Tibial artery (tissue), 4 donors: ENCODE measurements around the gene ASB3.

Experiments
- DNase-seq, 2 donors: peaks; one replicate each; pipeline ENCODE4 v3.0.0-alpha.2; 2019
- H3K27ac ChIP-seq, 2 donors: fragments of 200-600 bp; sonication (generic) in 1 of 2; 1 replicate in 1 of 2; 2 replicates in 1 of 2; pipeline ENCODE4 v1.5.1; 2018 to 2019; ENCODE audit warnings: mild to moderate bottlenecking in 1 of 2
- H3K27me3 ChIP-seq, 2 donors: fragments of 200-600 bp; sonication (generic) in 1 of 2; one replicate each; pipeline versions ENCODE4 v1.5.1 to v1.6.0; 2016 to 2019
- H3K36me3 ChIP-seq, 3 donors: fragments of 200-600 bp; sonication (generic) in 2 of 3; one replicate each; pipeline ENCODE4 v1.5.1; 2016 to 2019; ENCODE audit warnings: mild to moderate bottlenecking in 2 of 3
- H3K4me1 ChIP-seq, 4 donors: fragments of 200-600 bp; sonication (generic) in 2 of 4; 1 replicate in 3 of 4; 2 replicates in 1 of 4; pipeline ENCODE4 v1.5.1; 2016 to 2019
- H3K4me3 ChIP-seq, 2 donors: fragments of 200-600 bp; sonication (generic) in 1 of 2; 1 replicate in 1 of 2; 2 replicates in 1 of 2; pipeline ENCODE4 v1.5.1; 2018 to 2019; ENCODE audit warnings: mild to moderate bottlenecking in 2 of 2
- H3K9me3 ChIP-seq, 3 donors: fragments of 200-600 bp; sonication (generic) in 1 of 3; one replicate each; pipeline ENCODE4 v1.5.1; 2016 to 2019
- intact Hi-C: fragments of 100-400 bp; cut with DNase I; formaldehyde crosslinking; loops from one replicate; pipeline ENCODE4 v1.15.0; 2023; ENCODE audit warnings: low total_unique reads
- TF ChIP-seq, protein P1 (sequence below), 2 experiments: fragments of 200-600 bp in 1 of 2; fragments of 450-650 bp in 1 of 2; IDR thresholded peaks; one replicate each; pipeline ENCODE4 v1.5.1; 2017 to 2019; ENCODE audit warnings: antibody characterized with exemption in 2 of 2, mild to moderate bottlenecking in 1 of 2, moderate library complexity in 1 of 2

The ASB3 gene

DNA sequence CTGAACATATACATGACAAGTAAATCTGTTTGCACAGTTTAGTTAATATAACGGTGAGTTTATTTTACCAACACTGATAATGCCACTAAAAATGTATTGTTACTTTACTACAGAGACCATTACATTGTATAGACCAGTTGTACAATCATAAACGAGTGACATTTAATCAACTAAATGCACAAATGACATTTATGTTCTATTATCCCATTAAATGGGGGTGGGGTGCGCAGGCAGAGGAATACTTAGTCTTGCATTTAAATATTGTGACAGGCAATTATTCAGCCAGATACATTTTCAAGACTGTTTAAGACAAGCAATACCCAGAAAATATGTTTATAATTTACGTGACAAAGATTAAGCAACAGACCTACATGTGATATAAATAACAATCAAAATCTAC is 91.2 kb downstream of the ASB3 start:
- intact Hi-C loops = no loop called here
- H3K36me3 ChIP-seq = peaks cover 0 to 15% (median 15%) of the 10 kb centered on the region in 3 donors
- H3K4me3 ChIP-seq = no peak overlapping the region
- no peaks in the 10 kb centered on the region for H3K9me3 ChIP-seq
- no peaks in the 10 kb centered on the region for H3K27me3 ChIP-seq
- TF ChIP-seq, protein P1, sequence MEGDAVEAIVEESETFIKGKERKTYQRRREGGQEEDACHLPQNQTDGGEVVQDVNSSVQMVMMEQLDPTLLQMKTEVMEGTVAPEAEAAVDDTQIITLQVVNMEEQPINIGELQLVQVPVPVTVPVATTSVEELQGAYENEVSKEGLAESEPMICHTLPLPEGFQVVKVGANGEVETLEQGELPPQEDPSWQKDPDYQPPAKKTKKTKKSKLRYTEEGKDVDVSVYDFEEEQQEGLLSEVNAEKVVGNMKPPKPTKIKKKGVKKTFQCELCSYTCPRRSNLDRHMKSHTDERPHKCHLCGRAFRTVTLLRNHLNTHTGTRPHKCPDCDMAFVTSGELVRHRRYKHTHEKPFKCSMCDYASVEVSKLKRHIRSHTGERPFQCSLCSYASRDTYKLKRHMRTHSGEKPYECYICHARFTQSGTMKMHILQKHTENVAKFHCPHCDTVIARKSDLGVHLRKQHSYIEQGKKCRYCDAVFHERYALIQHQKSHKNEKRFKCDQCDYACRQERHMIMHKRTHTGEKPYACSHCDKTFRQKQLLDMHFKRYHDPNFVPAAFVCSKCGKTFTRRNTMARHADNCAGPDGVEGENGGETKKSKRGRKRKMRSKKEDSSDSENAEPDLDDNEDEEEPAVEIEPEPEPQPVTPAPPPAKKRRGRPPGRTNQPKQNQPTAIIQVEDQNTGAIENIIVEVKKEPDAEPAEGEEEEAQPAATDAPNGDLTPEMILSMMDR (IDR thresholded peaks at IDR 0.05) = no peak
- no peaks in the 10 kb centered on the region for H3K4me1 ChIP-seq
- no peak overlapping the region for H3K27ac ChIP-seq
- no peak for DNase-seq

DNA sequence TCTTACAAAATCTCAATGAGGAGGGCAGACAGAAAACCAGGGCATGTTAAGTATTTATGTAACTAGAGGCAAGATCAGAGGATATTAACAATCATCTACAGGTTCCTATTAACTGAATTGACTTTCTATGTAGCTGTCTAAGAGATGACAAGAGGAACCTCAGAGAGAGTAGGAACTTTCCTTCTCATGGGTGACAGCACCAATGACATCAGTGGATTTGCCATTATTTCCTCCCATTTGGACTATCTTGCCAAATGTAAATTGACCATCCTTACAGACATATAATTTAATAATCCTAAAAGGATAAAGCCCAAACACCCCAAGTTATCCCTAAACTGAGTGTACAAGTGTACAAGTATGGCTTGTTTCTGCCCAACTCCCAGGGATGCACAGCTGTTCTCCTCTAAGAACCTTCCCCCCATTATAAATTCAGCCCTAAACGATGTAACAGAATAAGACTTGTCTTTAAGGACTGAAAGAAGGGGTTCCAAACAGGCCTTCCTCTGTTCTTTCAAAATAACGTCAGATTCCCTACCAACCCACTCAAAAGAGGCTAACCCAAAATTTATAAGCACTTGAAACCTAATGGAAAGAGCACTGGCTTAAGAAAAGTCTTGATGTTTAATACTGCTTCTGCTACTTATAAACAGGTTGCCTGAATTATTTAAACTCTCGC is 92.5 kb downstream of the ASB3 start:
- Histone ChIP-seq H3K4me1 (no peaks in the 10 kb centered on the region), H3K27ac (no peak overlapping the region), H3K27me3 (no peaks in the 10 kb centered on the region), H3K9me3 (no peaks in the 10 kb centered on the region), H3K4me3 (no peak overlapping the region), H3K36me3 (peaks cover 0 to 8% (median 6%) of the 10 kb centered on the region in 3 donors)
- intact Hi-C loops = no loop called here
- DNase-seq = no peak
- TF ChIP-seq, protein P1 (IDR thresholded peaks at IDR 0.05) = no peak

DNA sequence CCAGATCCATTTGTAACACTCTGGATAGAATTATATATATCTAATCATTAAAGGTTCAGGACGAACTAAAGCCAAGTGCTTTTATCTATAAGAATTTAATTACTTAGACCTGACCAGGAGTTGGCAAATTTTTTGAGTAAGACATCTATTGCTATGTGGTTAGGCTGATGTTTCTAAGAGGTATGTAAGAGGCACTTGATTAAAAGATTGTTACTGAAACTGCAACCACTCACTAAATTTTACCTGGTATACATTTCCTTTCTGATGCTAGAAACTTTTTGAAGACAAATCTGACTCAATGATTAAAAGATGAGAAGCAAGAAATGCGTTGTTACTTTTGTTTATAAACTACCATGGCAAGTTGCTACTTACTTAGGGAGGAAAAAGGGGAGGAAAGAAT is 95.9 kb downstream of the ASB3 start:
- no peak for DNase-seq
- no peaks in the 10 kb centered on the region for H3K4me1 ChIP-seq
- H3K27ac ChIP-seq = no peak overlapping the region
- no peaks in the 10 kb centered on the region for H3K27me3 ChIP-seq
- intact Hi-C loops = no loop called here
- no peaks in the 10 kb centered on the region for H3K9me3 ChIP-seq
- peaks cover 7 to 10% (median 8%) of the 10 kb centered on the region in 3 donors for H3K36me3 ChIP-seq
- no peak overlapping the region for H3K4me3 ChIP-seq
- TF ChIP-seq, protein P1 (IDR thresholded peaks at IDR 0.05) = no peak

DNA sequence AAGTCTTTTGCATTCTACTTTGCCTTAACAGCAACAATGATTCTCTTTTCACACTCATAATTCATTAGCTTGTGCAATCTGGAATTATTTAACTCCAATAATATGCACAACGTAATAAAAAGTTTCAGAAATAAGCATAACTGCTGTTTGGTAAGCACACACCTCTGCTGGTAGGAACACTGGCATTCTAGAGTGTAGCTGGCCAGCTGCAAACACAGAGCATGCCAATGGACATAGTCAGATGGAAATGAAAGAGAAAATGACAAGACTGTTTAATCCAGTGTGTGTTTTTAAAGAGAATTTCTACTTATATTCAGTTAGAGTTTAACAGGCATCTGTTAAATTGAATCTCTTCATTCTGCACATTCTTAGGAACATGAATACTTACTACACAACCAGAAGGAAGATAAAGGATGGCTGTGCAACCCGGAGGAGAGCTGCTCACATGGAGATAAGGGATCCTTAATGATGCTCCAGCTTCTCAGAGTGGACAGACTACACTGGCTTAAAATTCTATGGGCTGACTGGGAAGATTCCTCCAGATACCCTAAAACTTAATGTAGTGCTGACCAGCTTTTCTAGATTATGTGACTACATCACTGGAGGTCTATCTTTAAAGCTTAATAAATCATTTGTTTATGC is 113.8 kb downstream of the ASB3 start:
- DNase-seq = no peak
- no peaks in the 10 kb centered on the region for H3K9me3 ChIP-seq
- H3K4me1 ChIP-seq = no peaks in the 10 kb centered on the region
- peaks cover 4 to 10% (median 5%) of the 10 kb centered on the region in 3 donors for H3K36me3 ChIP-seq
- TF ChIP-seq, protein P1 (IDR thresholded peaks at IDR 0.05) = no peak
- no peak overlapping the region for H3K27ac ChIP-seq
- H3K27me3 ChIP-seq = no peaks in the 10 kb centered on the region
- H3K4me3 ChIP-seq = no peak overlapping the region
- intact Hi-C loops = no loop called here

GRCh38 chr2:53670331-53670730 is 116.4 kb downstream of the ASB3 start:
- H3K27ac ChIP-seq = no peak overlapping the region
- H3K27me3 ChIP-seq = no peaks in the 10 kb centered on the region
- no peak for DNase-seq

More at GRCh38 chr2:53670331-53670730, 116.4 kb downstream of the ASB3 start:
- Histone ChIP-seq H3K4me1 (no peaks in the 10 kb centered on the region), H3K4me3 (no peak overlapping the region), H3K9me3 (no peaks in the 10 kb centered on the region), H3K36me3 (peaks cover 4 to 10% (median 5%) of the 10 kb centered on the region in 3 donors)
- TF ChIP-seq, protein P1 (IDR thresholded peaks at IDR 0.05) = no peak
- intact Hi-C loops = no loop called here
